Stomach (tissue), 9 donors: ENCODE results near the gene ANK2. TPM values are rescaled to one million over a fixed set of nuclear protein-coding genes. Genes with fewer than 3 reads are reported as not detected.
A peak's percentile ranks its signal among the peaks of the same experiment; 100 is the strongest.

Source experiments
- DNase-seq, 2 donors: peaks; one replicate each; pipeline versions ENCODE4 v3.0.0 to v3.0.0-alpha.2; 2013 to 2019
- H3K27ac ChIP-seq, 5 donors: fragments of 200-600 bp in 4 of 5; sonication (generic) in 4 of 5; one replicate each; pipeline ENCODE4 v1.5.1; 2013 to 2019; ENCODE audit warnings: mild to moderate bottlenecking in 1 of 5, moderate library complexity in 1 of 5
- H3K27me3 ChIP-seq, 3 donors: fragments of 200-600 bp; sonication (generic); one replicate each; pipeline ENCODE4 v1.5.1; 2017 to 2019; ENCODE audit warnings: mixed run types in 1 of 3
- H3K36me3 ChIP-seq, 4 donors: fragments of 200-600 bp; sonication (generic); 1 replicate in 3 of 4; 2 replicates in 1 of 4; pipeline ENCODE4 v1.5.1; 2016 to 2019
- H3K4me1 ChIP-seq, 4 donors: fragments of 200-600 bp; sonication (generic); one replicate each; pipeline ENCODE4 v1.5.1; 2016 to 2019
- H3K4me3 ChIP-seq, 4 donors: fragments of 200-600 bp; sonication (generic) in 3 of 4; one replicate each; pipeline ENCODE4 v1.5.1; 2016 to 2019; ENCODE audit warnings: mild to moderate bottlenecking in 1 of 4
- H3K9me3 ChIP-seq, 4 donors: fragments of 200-600 bp; sonication (generic); one replicate each; pipeline ENCODE4 v1.5.1; 2016 to 2019
- EP300 ChIP-seq: sonication (generic); formaldehyde crosslinking; IDR thresholded peaks from one replicate; pipeline ENCODE4 v1.6.1; 2017; ENCODE audit warnings: antibody characterized with exemption
- POLR2A ChIP-seq, 4 donors: fragments of 450-650 bp; IDR thresholded peaks; one replicate each; pipeline ENCODE4 v1.6.1; 2016; ENCODE audit warnings: antibody characterized with exemption in 4 of 4, control low read depth in 2 of 4, mild to moderate bottlenecking in 1 of 4, moderate library complexity in 1 of 4
- POLR2AphosphoS5 ChIP-seq, 3 donors: sonication (generic); formaldehyde crosslinking; IDR thresholded peaks; one replicate each; pipeline ENCODE4 v1.6.1; 2016; ENCODE audit warnings: antibody characterized with exemption in 3 of 3
- WGBS, 5 donors: extraction: QIAGEN DNeasy Blood & Tissue Kit in 3 of 5; methylation state at CpG; one replicate each; pipeline versions ENCODE4 v1.1.5 to v1.1.7; 2013 to 2018; 5-methylcytosine and 5-hydroxymethylcytosine counted together
- intact Hi-C: fragments of 100-400 bp; cut with DNase I; formaldehyde crosslinking; loops from one replicate; pipeline ENCODE4 v1.15.1; 2023; ENCODE audit warnings: low total_unique reads
- polyA plus RNA-seq, 3 donors: library from polyadenylated mRNA; stranded (reverse); fragments of 200-250 nt; gene quantifications; one replicate each; pipeline ENCODE4 v1.2.3, GENCODE V29; 2013
- total RNA-seq, 5 donors: library from RNA; depleted of rRNA; stranded (reverse); fragments of >200 nt; gene quantifications; one replicate each; pipeline versions ENCODE4 v1.1.0 to v1.2.3, GENCODE V29; 2014 to 2016
- TF ChIP-seq, protein P1 (sequence below), 7 experiments: fragments of 450-650 bp in 4 of 7; fragments of 200-600 bp in 3 of 7; sonication (generic) in 3 of 7; IDR thresholded peaks; one replicate each; pipeline ENCODE4 v1.5.1; 2016 to 2019; ENCODE audit warnings: antibody characterized with exemption in 7 of 7, control low read depth in 2 of 7, mild to moderate bottlenecking in 1 of 7
- donor health status: healthy with polysubstance abuse.
- donor health status: Bipolar disorder and iron deficiency.
- donor health status: healthy.

Gene ANK2
- total and polyA plus RNA-seq, 8 donors: 1.9 to 123 (median 13.8) TPM

DNA sequence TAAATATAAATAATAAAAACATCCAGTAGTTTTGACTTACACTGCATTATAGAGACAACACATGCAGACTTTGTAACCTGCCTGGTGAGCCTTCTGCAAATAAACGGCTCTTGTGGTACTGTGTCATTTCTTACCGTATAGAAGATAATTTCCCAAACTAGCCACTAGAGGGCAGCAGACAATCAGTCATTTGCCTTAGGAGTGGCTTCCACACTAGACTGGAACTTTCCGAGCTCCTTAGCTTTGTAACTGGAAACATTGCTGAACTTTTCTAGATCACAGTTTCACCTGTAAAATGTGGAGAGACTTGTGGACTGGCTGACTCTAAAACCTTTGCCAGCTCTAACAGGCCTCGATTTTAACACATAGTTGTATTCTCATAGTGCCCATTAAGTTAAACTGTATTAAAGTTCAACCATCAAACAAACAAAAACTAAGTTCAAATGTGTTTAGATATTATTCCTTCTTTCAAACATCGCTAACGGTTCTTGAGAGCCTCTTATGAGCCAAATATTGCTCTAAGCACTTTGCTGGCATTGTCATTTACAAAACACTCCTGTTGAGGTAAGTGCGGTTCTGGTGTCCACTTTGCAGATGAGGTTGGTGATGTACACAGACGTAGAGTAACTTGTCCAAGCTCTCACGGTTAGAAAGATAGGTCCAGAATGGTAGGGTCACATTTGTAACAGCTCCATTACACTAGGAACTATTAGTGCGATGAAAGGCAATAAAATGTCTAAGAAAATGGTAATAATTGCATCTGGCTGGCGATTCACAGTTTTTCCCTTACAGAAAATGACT, 345.5 kb downstream of the ANK2 start:
- Histone ChIP-seq H3K4me1 (peaks cover 0 to 8% (median 2%) of the 10 kb centered on the region in 4 donors), H3K27ac (peak overlapping the region in 1 of 5 donors; percentile 60), H3K4me3 (no peak overlapping the region), H3K9me3 (no peaks in the 10 kb centered on the region), H3K36me3 (no peaks in the 10 kb centered on the region), H3K27me3 (no peaks in the 10 kb centered on the region)
- intact Hi-C loops: no loop called here
- TF ChIP-seq POLR2AphosphoS5 (IDR thresholded peaks at IDR 0.05): peak in 2 of 3 donors; percentile 31 to 53
- TF ChIP-seq EP300: no peak
- no peak for TF ChIP-seq POLR2A (IDR thresholded peaks at IDR 0.05)
- TF ChIP-seq, protein P1, sequence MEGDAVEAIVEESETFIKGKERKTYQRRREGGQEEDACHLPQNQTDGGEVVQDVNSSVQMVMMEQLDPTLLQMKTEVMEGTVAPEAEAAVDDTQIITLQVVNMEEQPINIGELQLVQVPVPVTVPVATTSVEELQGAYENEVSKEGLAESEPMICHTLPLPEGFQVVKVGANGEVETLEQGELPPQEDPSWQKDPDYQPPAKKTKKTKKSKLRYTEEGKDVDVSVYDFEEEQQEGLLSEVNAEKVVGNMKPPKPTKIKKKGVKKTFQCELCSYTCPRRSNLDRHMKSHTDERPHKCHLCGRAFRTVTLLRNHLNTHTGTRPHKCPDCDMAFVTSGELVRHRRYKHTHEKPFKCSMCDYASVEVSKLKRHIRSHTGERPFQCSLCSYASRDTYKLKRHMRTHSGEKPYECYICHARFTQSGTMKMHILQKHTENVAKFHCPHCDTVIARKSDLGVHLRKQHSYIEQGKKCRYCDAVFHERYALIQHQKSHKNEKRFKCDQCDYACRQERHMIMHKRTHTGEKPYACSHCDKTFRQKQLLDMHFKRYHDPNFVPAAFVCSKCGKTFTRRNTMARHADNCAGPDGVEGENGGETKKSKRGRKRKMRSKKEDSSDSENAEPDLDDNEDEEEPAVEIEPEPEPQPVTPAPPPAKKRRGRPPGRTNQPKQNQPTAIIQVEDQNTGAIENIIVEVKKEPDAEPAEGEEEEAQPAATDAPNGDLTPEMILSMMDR (IDR thresholded peaks at IDR 0.05): peak in 5 of 7 experiments; percentile 71 to 95 (median 88)
- DNase-seq: peak; percentile 37 to 95
- 47 to 51% (median 48%) methylated on average over 11 of the region's 11 CpGs for WGBS, 5 donors

DNA sequence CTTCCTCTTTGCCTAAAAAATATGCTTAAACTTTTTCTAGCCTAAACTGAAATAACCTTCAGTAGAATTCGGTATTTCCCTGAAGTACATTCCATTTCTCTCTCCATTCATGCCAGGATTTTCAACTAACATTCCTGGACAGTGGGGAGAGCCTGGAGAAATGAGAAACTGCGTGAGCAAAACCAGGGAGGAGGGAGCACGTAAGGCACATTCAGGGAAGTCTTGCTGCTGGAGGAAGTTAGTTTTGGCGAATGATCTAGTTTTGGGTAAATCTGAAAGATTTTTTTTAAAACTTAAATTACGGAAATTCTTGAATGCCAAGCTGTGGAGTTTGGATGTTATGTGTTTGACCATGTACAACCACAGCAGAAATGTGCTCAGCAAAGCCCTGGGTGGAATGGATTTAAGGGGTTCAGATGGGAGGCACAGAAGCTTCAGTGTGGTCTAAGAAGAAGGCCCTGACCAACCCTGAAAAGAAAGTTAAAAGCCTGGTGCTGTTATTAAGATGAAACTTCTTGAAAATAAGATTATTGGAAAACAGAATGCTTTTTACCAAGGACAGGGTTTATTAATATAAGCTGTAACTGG, 347.8 kb downstream of the ANK2 start:
- intact Hi-C loops: no loop called here
- no peaks in the 10 kb centered on the region for H3K27me3 ChIP-seq
- peaks cover 0 to 8% (median 2%) of the 10 kb centered on the region in 4 donors for H3K4me1 ChIP-seq
- H3K27ac ChIP-seq: peak overlapping the region in 2 of 5 donors; percentile 41 to 57
- H3K4me3 ChIP-seq: no peak overlapping the region
- H3K36me3 ChIP-seq: no peaks in the 10 kb centered on the region
- peak in 1 of 2 donors; percentile 69 for DNase-seq
- WGBS, 5 donors: 22 to 65% (median 53%) methylated on average over 5 of the region's 5 CpGs
- no peaks in the 10 kb centered on the region for H3K9me3 ChIP-seq
- TF ChIP-seq POLR2AphosphoS5 (IDR thresholded peaks at IDR 0.05) (peak in 1 of 3 donors; percentile 54), POLR2A (IDR thresholded peaks at IDR 0.05) (no peak), EP300 (no peak)
- TF ChIP-seq, protein P1 (IDR thresholded peaks at IDR 0.05): no peak

DNA sequence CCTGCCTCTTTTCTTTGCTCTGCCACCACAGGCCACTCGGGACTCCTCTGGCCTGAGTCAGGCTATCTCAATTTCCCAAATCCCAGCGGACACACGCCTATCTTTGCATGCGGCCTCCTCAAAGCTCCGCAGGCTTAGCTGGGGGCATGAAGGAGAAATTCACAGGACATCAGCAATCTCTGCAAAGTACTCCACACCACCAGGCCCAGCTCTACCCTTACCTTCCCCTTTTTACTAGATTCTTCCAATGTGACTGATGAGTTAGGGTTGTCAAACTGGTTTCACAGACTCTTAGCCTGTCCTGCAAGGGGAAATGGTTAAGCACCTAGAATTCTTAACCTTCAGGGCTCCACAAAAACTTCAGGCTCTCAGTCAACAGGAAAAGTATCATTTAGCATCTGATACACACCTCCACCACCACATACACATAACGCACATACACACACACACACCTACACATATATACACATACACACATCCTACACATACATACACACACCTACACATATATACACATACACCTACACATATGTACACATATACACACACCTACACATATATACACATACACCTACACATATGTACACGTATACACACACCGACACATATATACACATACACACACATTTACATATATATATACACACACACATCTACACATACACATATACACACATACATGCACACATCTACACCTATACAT, 349.1 kb downstream of the ANK2 start:
- Histone ChIP-seq H3K4me1 (peaks cover 0 to 8% (median 2%) of the 10 kb centered on the region in 4 donors), H3K4me3 (no peak overlapping the region), H3K27me3 (no peaks in the 10 kb centered on the region), H3K36me3 (no peaks in the 10 kb centered on the region), H3K9me3 (no peaks in the 10 kb centered on the region), H3K27ac (no peak overlapping the region)
- TF ChIP-seq, protein P1 (IDR thresholded peaks at IDR 0.05): no peak
- no peak for TF ChIP-seq POLR2AphosphoS5 (IDR thresholded peaks at IDR 0.05)
- TF ChIP-seq EP300: no peak
- TF ChIP-seq POLR2A (IDR thresholded peaks at IDR 0.05): no peak
- intact Hi-C loops: no loop called here
- DNase-seq: no peak
- WGBS, 5 donors: 83 to 96% (median 95%) methylated on average over 7 to 8 of the region's 8 CpGs

DNA sequence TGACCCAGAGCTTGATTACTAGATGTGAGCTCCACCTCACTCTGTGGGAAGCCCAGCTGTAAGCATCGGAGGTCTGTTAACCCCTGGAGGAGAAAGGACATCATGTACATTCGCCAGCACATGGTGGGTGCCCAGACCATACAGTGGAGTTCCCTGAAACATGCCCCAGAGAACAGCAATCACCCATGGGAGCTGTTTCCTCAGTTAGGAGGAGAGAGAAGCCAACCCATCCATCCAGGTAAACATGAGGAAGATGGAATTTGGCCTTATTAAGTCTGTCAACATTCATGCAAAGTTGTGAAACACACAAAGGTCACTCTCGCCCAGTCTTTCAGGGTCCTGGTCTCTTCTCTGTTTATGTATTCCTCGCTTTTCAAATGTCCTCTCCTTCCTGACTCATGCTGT, 354.7 kb downstream of the ANK2 start:
- no peaks in the 10 kb centered on the region for H3K27me3 ChIP-seq
- H3K27ac ChIP-seq: no peak overlapping the region
- H3K36me3 ChIP-seq: no peaks in the 10 kb centered on the region
- no peak overlapping the region for H3K4me3 ChIP-seq
- no peaks in the 10 kb centered on the region for H3K9me3 ChIP-seq
- no peak for DNase-seq
- TF ChIP-seq EP300 (no peak), POLR2A (IDR thresholded peaks at IDR 0.05) (no peak), POLR2AphosphoS5 (IDR thresholded peaks at IDR 0.05) (no peak)
- TF ChIP-seq, protein P1 (IDR thresholded peaks at IDR 0.05): no peak
- intact Hi-C loops: no loop called here
- H3K4me1 ChIP-seq: no peaks in the 10 kb centered on the region
- WGBS, 5 donors: 82 to 90% (median 87%) methylated on average over 4 of the region's 4 CpGs
